Erythroblast (primary cell): ENCODE results near the gene IL13.

ENCODE experiments used
- GATA1 ChIP-seq: IDR thresholded peaks from 2 replicates; pipeline ENCODE4 v1.6.1; 2011; ENCODE audit warnings: low read depth, mild to moderate bottlenecking, control low read depth, low read length, moderate library complexity
- POLR2A ChIP-seq: IDR thresholded peaks from 2 replicates; pipeline ENCODE4 v1.6.1; 2011; ENCODE audit warnings: mild to moderate bottlenecking, low read length

DNA sequence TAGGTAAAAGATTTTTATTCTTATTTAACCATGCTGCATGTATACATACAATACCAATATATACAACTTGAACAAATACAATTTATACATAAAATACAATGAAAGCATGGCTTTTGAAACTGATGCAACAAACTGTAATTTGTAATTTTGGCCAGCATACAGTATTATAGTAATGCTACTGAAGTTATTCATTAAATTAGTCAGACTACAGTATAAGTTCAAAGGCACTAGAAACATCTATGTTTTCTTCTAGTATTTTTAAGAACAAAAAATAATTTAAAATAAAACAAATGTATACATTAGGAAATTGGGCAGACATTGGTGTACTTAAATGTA, 34.6 kb downstream of the IL13 start:
- TF ChIP-seq POLR2A (no peak), GATA1 (no peak)
